ENCODE data around the gene CD300LF. TPM values are rescaled to one million over a fixed set of nuclear protein-coding genes. Genes with fewer than 3 reads are reported as not detected.

CD300LF gene
- total RNA-seq, 1 experiment from 2014 or later, result not detected

- Histone ChIP-seq H3K4me1 (ENCODE audit: control insufficient read depth in 1 of 2, insufficient read depth in 2 of 2, low read length in 2 of 2) (peaks cover 16 to 25% of the 10 kb centered on the region in 2 experiments), H3K9me2 (ENCODE audit: insufficient read depth) (no peaks in the 10 kb centered on the region), H3K36me3 (ENCODE audit: control insufficient read depth in 1 of 2, insufficient read depth in 2 of 2, low read length in 2 of 2) (no peaks in the 10 kb centered on the region), H2AFZ (ENCODE audit: low read depth, low read length, poor library complexity, severe bottlenecking) (no peak overlapping the region), H3K4me2 (ENCODE audit: low read length) (no peak overlapping the region), H3K27ac (ENCODE audit: low read depth, low read length) (no peak overlapping the region), H3K27me3 (ENCODE audit: insufficient read depth, low read length) (no peaks in the 10 kb centered on the region), H3K4me3 (replicated peaks in 1 of 2; ENCODE audit: low read depth in 1 of 2, low read length in 2 of 2) (no peak overlapping the region), H4K20me1 (ENCODE audit: insufficient read depth) (no peaks in the 10 kb centered on the region), H3K9ac (ENCODE audit: low read length) (no peak overlapping the region), H3K9me3 (ENCODE audit: control insufficient read depth in 1 of 2, insufficient read depth in 1 of 2, low read depth in 1 of 2, low read length in 2 of 2) (peaks cover 0 to 4% of the 10 kb centered on the region in 2 experiments; a peak in 1 of 4 replicates), H3K79me2 (ENCODE audit: insufficient read depth, low read length) (no peaks in the 10 kb centered on the region)
- no peak for ATAC-seq
- DNase-seq (ENCODE audit: low read depth, low spot score), result no peak
- RAD21 ChIA-PET (ENCODE audit: low non-redundant PET in 1 of 2, low total read pairs in 2 of 2, uncharacterized antibody in 2 of 2, unreplicated experiment in 2 of 2), result no interaction called here
- POLR2A ChIA-PET, result no interaction called here
- CTCF ChIA-PET, result no interaction called here
- intact Hi-C loops (cut with micrococcal nuclease), result no loop called here
- BruUV-seq (replicated peaks), result no TSS peak
- TF ChIP-seq EZH2 (IDR thresholded peaks at IDR 0.05), result no peak
- no peak for TF ChIP-seq ZFX (IDR thresholded peaks at IDR 0.05)
These were observed 20.8 kb upstream of the CD300LF start for GRCh38 chr17:74733365-74734122.

GRCh38 chr17:74732042-74732867, 19.5 kb upstream of the CD300LF start:
- Histone ChIP-seq H3K4me2 (ENCODE audit: low read length) (no peak overlapping the region), H3K4me1 (ENCODE audit: control insufficient read depth in 1 of 2, insufficient read depth in 2 of 2, low read length in 2 of 2) (peaks cover 8 to 12% of the 10 kb centered on the region in 2 experiments; a peak in 3 of 4 replicates), H3K9ac (ENCODE audit: low read length) (no peak overlapping the region), H3K27ac (ENCODE audit: low read depth, low read length) (no peak overlapping the region), H3K9me3 (ENCODE audit: control insufficient read depth in 1 of 2, insufficient read depth in 1 of 2, low read depth in 1 of 2, low read length in 2 of 2) (peaks cover 0 to 5% of the 10 kb centered on the region in 2 experiments; a peak in 1 of 4 replicates), H3K36me3 (ENCODE audit: control insufficient read depth in 1 of 2, insufficient read depth in 2 of 2, low read length in 2 of 2) (no peaks in the 10 kb centered on the region), H4K20me1 (ENCODE audit: insufficient read depth) (no peaks in the 10 kb centered on the region), H3K79me2 (ENCODE audit: insufficient read depth, low read length) (no peaks in the 10 kb centered on the region), H2AFZ (ENCODE audit: low read depth, low read length, poor library complexity, severe bottlenecking) (no peak overlapping the region), H3K27me3 (ENCODE audit: insufficient read depth, low read length) (no peaks in the 10 kb centered on the region), H3K4me3 (replicated peaks in 1 of 2; ENCODE audit: low read depth in 1 of 2, low read length in 2 of 2) (no peak overlapping the region), H3K9me2 (ENCODE audit: insufficient read depth) (no peaks in the 10 kb centered on the region)
- intact Hi-C loops (cut with micrococcal nuclease), result no loop called here
- TF ChIP-seq ZNF274 (IDR thresholded peaks at IDR 0.05; ENCODE audit: low read depth, low read length), result no peak
- ATAC-seq, result no peak
- BruUV-seq (replicated peaks), result no TSS peak
- POLR2A ChIA-PET, result no interaction called here
- CTCF ChIA-PET, result no interaction called here
- no peak for DNase-seq (ENCODE audit: low read depth, low spot score)
- RAD21 ChIA-PET (ENCODE audit: low non-redundant PET in 1 of 2, low total read pairs in 2 of 2, uncharacterized antibody in 2 of 2, unreplicated experiment in 2 of 2), result no interaction called here
